ENCODE data around the gene RAB13.
A peak's percentile ranks its signal among the peaks of the same experiment; 100 is the strongest.
"Not testable (repeated sequence)": the region's sequence is repeated elsewhere in the genome, so short reads cannot be mapped to it uniquely, and the experiment has no call there.

The RAB13 gene

GRCh38 chr1:153985941-153986761, at the start of gene RAB13:
Gene RAB13 (minus strand): TSS chr1:153986339. CDS start chr1:153986236, 103 bp downstream.
- Mint-ChIP-seq H3K4me1 (ENCODE audit: low read depth) (peaks cover 29% of the 10 kb centered on the region), H3K4me3 (peak within 1 kb of the TSS; percentile 64), H3K27me3 (ENCODE audit: low read depth) (peaks cover 4% of the 10 kb centered on the region)

DNA sequence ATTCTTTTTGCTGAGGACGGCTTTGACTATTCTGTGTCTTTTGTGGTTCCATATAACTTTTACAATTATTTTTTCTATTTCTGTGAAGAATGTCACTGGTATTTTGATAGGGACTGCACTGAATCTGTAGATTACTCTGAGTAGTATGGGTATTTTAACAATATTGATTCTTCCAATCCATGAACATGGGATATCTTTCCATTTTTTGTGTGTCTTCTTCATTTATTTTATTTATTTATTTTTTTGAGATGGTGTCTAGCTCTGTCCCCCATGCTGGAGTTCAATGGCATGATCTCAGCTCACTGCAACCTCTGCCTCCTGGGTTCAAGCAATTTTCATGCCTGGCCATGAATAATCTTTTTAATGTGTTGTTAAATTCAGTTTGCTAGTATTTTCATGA, 47.6 kb upstream of the RAB13 start:
- not testable (repeated sequence) for H3K9me3 Mint-ChIP-seq; H3K4me3 Mint-ChIP-seq; H3K27ac Mint-ChIP-seq; H3K36me3 Mint-ChIP-seq (ENCODE audit: low read depth); H3K27me3 Mint-ChIP-seq (ENCODE audit: low read depth); H3K4me1 Mint-ChIP-seq (ENCODE audit: low read depth)

More at GRCh38 chr1:153985941-153986761, at the start of gene RAB13:
- peaks cover 3% of the 10 kb centered on the region for H3K9me3 Mint-ChIP-seq
- H3K36me3 Mint-ChIP-seq (ENCODE audit: low read depth), result peaks cover 7% of the 10 kb centered on the region
- H3K27ac Mint-ChIP-seq, result peak within 1 kb of the TSS; percentile 80

GRCh38 chr1:154019940-154020339, 33.8 kb upstream of the RAB13 start:
- Mint-ChIP-seq H3K36me3 (ENCODE audit: low read depth) (no peaks in the 10 kb centered on the region), H3K27me3 (ENCODE audit: low read depth) (no peaks in the 10 kb centered on the region), H3K27ac (no peak overlapping the region), H3K9me3 (no peaks in the 10 kb centered on the region), H3K4me1 (ENCODE audit: low read depth) (no peaks in the 10 kb centered on the region), H3K4me3 (no peak overlapping the region)

DNA sequence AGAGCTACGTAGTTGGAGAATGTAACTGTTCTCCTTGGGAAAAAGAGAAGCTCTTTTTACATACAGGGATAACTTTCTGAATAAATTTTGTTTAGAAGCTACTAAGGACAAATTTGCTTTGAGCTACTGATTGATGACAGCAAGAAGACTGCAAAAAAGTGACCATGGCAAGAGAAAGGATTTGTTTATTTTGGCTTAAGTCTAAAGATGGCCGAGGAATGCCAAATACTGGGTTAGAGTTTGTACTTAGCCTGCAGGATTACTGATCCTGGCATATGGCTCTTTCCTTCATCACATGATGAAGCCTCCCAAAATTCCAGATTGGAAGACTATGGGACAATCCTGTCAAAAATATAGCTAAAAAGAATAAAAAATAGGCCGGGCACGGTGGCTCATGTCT, 33.1 kb upstream of the RAB13 start:
- no peak overlapping the region for H3K4me3 Mint-ChIP-seq
- H3K4me1 Mint-ChIP-seq (ENCODE audit: low read depth), result no peaks in the 10 kb centered on the region
- H3K9me3 Mint-ChIP-seq, result no peaks in the 10 kb centered on the region
- no peaks in the 10 kb centered on the region for H3K36me3 Mint-ChIP-seq (ENCODE audit: low read depth)
- no peak overlapping the region for H3K27ac Mint-ChIP-seq
- no peaks in the 10 kb centered on the region for H3K27me3 Mint-ChIP-seq (ENCODE audit: low read depth)

DNA sequence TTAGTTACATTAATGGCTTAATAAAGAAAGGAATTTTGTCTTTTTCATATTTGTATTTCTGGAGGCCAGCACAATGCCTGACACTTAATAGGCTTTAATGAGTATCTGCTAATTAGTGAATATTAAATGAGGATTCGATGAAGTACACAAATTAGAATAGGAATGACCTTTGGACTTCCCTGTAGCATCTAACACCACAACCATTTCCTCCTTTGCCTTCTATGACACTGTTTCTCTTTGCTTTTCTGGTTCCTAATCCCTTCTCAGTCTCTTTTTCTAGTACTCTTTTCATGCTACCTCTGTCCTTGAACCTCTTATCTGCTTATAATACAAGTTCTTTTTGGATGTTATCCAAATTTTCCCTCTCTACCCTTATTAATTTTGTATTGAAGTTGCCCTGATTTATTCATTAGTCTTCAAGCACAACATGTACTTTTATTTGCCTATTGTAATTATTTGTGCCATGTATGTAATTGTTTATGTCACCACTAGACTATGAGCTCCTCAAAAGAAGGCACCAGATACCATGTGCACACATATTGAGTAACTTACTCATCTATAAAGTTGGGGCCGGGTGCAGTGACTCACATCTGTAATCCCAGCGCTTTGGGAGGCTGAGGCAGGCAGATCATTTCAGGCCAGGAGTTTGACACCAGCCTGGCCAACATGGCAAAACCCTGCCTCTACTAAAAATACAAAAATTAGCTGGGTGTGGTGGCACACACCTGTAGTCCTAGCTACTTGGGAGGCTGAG, 28.2 kb upstream of the RAB13 start:
- no peak overlapping the region for H3K27ac Mint-ChIP-seq
- no peaks in the 10 kb centered on the region for H3K36me3 Mint-ChIP-seq (ENCODE audit: low read depth)
- H3K27me3 Mint-ChIP-seq (ENCODE audit: low read depth), result no peaks in the 10 kb centered on the region
- H3K4me1 Mint-ChIP-seq (ENCODE audit: low read depth), result no peaks in the 10 kb centered on the region
- no peak overlapping the region for H3K4me3 Mint-ChIP-seq
- H3K9me3 Mint-ChIP-seq, result no peaks in the 10 kb centered on the region

GRCh38 chr1:154012543-154012942, 26.4 kb upstream of the RAB13 start:
- H3K27me3 Mint-ChIP-seq (ENCODE audit: low read depth); H3K4me3 Mint-ChIP-seq; H3K27ac Mint-ChIP-seq; H3K4me1 Mint-ChIP-seq (ENCODE audit: low read depth); H3K36me3 Mint-ChIP-seq (ENCODE audit: low read depth); H3K9me3 Mint-ChIP-seq: not testable (repeated sequence)

DNA sequence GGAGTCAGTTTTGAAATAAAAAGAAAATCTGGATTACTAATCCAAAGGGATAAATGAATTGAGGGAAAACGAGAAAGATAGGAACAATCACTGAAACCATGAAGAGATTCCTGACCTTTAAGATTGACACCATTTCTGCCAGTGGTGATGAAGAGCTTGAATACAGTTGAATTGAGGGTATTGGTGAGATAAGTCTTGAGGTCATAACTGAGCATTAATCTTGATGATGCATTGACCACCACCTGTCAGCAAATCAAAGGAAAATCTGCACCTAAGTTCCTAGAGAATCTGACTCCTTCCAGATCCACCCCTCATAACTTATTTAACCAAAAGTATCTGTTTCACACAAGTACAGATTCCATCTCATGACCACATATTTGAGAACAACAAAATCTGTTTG, 26.0 kb upstream of the RAB13 start:
- H3K9me3 Mint-ChIP-seq, result no peaks in the 10 kb centered on the region
- H3K36me3 Mint-ChIP-seq (ENCODE audit: low read depth), result no peaks in the 10 kb centered on the region

DNA sequence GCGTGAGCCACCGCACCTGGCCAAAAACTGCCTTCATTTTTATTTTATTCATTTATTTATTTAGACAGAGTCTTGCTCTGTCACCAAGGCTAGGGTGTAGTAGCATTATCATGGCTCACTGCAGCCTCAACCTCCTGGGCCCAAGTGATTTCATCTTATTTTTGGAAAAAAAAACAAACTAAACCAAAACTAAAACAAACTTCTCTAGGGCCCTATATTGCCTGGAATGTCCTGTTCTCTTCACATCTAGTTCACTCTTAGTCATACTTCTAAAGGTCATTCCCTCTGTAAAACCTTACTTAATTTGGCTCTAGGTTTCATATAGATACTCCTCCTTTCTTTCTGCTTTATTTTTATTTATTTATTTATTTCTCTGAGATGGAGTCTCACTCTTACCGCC, 20.0 kb upstream of the RAB13 start:
- Mint-ChIP-seq H3K27ac (no peak overlapping the region), H3K27me3 (ENCODE audit: low read depth) (no peaks in the 10 kb centered on the region), H3K36me3 (ENCODE audit: low read depth) (peaks cover 3% of the 10 kb centered on the region), H3K9me3 (no peaks in the 10 kb centered on the region), H3K4me1 (ENCODE audit: low read depth) (no peaks in the 10 kb centered on the region), H3K4me3 (no peak overlapping the region)

More for the DNA sequence above, 26.0 kb upstream of the RAB13 start:
- no peaks in the 10 kb centered on the region for H3K4me1 Mint-ChIP-seq (ENCODE audit: low read depth)
- H3K27ac Mint-ChIP-seq, result no peak overlapping the region
- H3K27me3 Mint-ChIP-seq (ENCODE audit: low read depth), result no peaks in the 10 kb centered on the region
- H3K4me3 Mint-ChIP-seq, result no peak overlapping the region

GRCh38 chr1:154000420-154000819, 14.3 kb upstream of the RAB13 start:
- H3K4me3 Mint-ChIP-seq, result no peak overlapping the region
- H3K27ac Mint-ChIP-seq, result no peak overlapping the region
- peaks cover 7% of the 10 kb centered on the region for H3K36me3 Mint-ChIP-seq (ENCODE audit: low read depth)

DNA sequence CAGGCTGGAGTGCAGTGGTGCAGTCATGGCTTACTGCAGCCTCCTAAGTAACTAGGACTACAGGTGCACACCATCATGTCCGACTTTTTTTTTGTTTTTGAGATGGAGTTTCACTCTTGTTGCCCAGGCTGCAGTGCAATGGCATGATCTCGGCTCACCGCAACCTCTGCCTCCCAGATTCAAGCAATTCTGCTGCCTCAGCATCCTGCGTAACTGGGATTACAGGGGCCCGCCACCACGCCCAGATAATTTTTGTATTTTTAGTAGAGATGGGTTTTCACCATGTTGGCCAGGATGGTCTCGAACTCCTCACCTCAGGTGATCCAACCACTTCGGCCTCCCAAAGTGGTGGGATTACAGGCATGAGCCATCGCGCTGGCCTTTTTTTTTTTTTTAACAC, 10.7 kb upstream of the RAB13 start:
- not testable (repeated sequence) for H3K4me3 Mint-ChIP-seq; H3K9me3 Mint-ChIP-seq; H3K27me3 Mint-ChIP-seq (ENCODE audit: low read depth); H3K27ac Mint-ChIP-seq
- peaks cover 24% of the 10 kb centered on the region for H3K36me3 Mint-ChIP-seq (ENCODE audit: low read depth)
- H3K4me1 Mint-ChIP-seq (ENCODE audit: low read depth), result peaks cover 14% of the 10 kb centered on the region

More at GRCh38 chr1:154000420-154000819, 14.3 kb upstream of the RAB13 start:
- no peaks in the 10 kb centered on the region for H3K9me3 Mint-ChIP-seq
- H3K4me1 Mint-ChIP-seq (ENCODE audit: low read depth), result peaks cover under 1% of the 10 kb centered on the region
- H3K27me3 Mint-ChIP-seq (ENCODE audit: low read depth), result no peaks in the 10 kb centered on the region

GRCh38 chr1:153995640-153996039, 9.5 kb upstream of the RAB13 start:
- H3K4me3 Mint-ChIP-seq, result no peak overlapping the region
- peaks cover 32% of the 10 kb centered on the region for H3K36me3 Mint-ChIP-seq (ENCODE audit: low read depth)
- H3K27ac Mint-ChIP-seq, result no peak overlapping the region
- no peaks in the 10 kb centered on the region for H3K9me3 Mint-ChIP-seq
- peaks cover 21% of the 10 kb centered on the region for H3K4me1 Mint-ChIP-seq (ENCODE audit: low read depth)
- no peaks in the 10 kb centered on the region for H3K27me3 Mint-ChIP-seq (ENCODE audit: low read depth)

DNA sequence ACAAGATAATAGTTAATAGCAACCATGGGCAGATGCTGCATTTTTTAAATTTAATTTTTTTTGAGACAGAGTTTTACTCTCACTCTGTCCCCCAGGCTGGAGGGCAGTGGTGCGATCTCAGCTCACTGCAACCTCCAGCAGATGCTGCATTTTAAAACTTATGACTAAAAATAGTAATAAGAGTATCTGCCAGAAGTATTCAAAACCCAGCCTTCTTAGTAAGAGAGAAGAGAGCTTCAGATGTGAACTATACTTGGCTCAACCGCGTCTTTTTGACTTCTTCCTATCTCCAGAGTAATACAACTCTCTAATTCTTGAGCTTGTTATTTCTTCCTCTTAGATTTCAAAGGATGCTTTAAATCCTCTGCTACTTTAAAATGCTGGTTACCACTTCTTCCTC, 9.1 kb upstream of the RAB13 start:
- Mint-ChIP-seq H3K27ac (no peak overlapping the region), H3K36me3 (ENCODE audit: low read depth) (peaks cover 35% of the 10 kb centered on the region), H3K9me3 (peaks cover 3% of the 10 kb centered on the region), H3K4me1 (ENCODE audit: low read depth) (peaks cover 24% of the 10 kb centered on the region), H3K4me3 (no peak overlapping the region), H3K27me3 (ENCODE audit: low read depth) (no peaks in the 10 kb centered on the region)

DNA sequence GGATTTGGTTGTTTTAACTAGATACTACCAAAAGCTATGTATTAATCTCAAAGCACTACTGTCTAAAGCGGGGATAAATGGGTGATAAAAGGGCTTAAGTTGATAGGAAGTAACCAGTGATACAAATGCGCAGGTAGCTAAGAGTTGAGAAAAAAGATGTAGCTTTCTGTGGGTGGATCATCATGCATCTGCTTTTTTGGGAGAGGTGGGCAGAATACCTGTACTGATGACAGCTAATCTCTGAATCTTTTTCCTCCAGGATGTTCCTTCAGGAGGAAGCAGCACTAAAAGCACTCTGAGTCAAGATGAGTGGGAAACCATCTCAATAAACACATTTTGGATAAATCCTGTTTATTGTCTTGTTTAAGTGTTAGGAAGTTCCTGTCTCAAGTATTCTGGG, 5.7 kb upstream of the RAB13 start:
- Mint-ChIP-seq H3K9me3 (peaks cover 3% of the 10 kb centered on the region), H3K27me3 (ENCODE audit: low read depth) (no peaks in the 10 kb centered on the region), H3K4me3 (peak overlapping the region; percentile 91), H3K4me1 (ENCODE audit: low read depth) (peaks cover 31% of the 10 kb centered on the region), H3K27ac (peak overlapping the region; percentile 97), H3K36me3 (ENCODE audit: low read depth) (peaks cover 35% of the 10 kb centered on the region)

- Mint-ChIP-seq H3K27me3 (ENCODE audit: low read depth) (no peaks in the 10 kb centered on the region), H3K9me3 (peaks cover 3% of the 10 kb centered on the region), H3K4me1 (ENCODE audit: low read depth) (peaks cover 36% of the 10 kb centered on the region), H3K36me3 (ENCODE audit: low read depth) (peaks cover 35% of the 10 kb centered on the region), H3K4me3 (peak overlapping the region; percentile 91), H3K27ac (peak overlapping the region; percentile 97)
Observed at GRCh38 chr1:153991151-153991630, 5.1 kb upstream of the RAB13 start.

Data from T-helper 1 cell treated with Interleukin-12 subunit alpha and Interleukin-12 subunit beta and Interleukin-4 antibody, amounts not matched to agents 30 μg/mL and 1 μg/mL, for 36 hours (primary cell).